ENCODE measurements around the gene RASGRP4. TPM values are rescaled to one million over a fixed set of nuclear protein-coding genes. Genes with fewer than 3 reads are reported as not detected.

Gene RASGRP4
- total RNA-seq, 2 donors from 2014 or later: 0.84 to 0.90 TPM

DNA sequence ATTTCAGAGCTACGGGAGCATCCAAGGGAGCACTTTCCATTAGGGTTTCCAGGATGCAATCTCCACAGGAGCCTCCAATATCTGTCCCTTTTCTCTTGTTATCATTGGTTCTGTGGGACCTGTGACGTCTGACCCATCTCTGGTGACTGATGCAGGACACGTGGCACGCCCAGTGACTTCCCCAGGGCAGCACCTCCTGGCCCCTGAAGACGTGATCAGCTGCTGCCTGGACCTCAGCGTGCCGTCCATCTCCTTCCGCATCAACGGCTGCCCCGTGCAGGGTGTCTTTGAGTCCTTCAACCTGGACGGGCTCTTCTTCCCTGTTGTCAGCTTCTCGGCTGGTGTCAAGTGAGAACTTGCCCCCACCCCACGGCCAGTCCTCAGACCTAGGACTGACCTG, 33.0 kb upstream of the RASGRP4 start:
- Histone ChIP-seq H3K4me3 (no peak overlapping the region), H3K9ac (ENCODE audit: low read depth in 2 of 2, low read length in 2 of 2) (no peak overlapping the region), H3K27me3 (no peaks in the 10 kb centered on the region), H3K27ac (no peak overlapping the region), H3K9me3 (no peaks in the 10 kb centered on the region), H3K36me3 (no peaks in the 10 kb centered on the region), H3K4me1 (no peaks in the 10 kb centered on the region)
- DNase-seq: no peak
- no peak for TF ChIP-seq CTCF (IDR thresholded peaks at IDR 0.05)
- intact Hi-C loops (cut with DNase I): no loop called here

- Histone ChIP-seq H3K4me3 (no peak overlapping the region), H3K36me3 (no peaks in the 10 kb centered on the region), H3K9ac (ENCODE audit: low read depth in 2 of 2, low read length in 2 of 2) (no peak overlapping the region), H3K27ac (no peak overlapping the region), H3K27me3 (no peaks in the 10 kb centered on the region), H3K4me1 (no peaks in the 10 kb centered on the region), H3K9me3 (no peaks in the 10 kb centered on the region)
- DNase-seq: no peak
- TF ChIP-seq CTCF (IDR thresholded peaks at IDR 0.05): no peak
- intact Hi-C loops (cut with DNase I): no loop called here
Measured at GRCh38 chr19:38457690-38458405, 31.8 kb upstream of the RASGRP4 start.

GRCh38 chr19:38457202-38457601, 31.2 kb upstream of the RASGRP4 start:
- Histone ChIP-seq H3K4me3 (no peak overlapping the region), H3K4me1 (no peaks in the 10 kb centered on the region), H3K9ac (ENCODE audit: low read depth in 2 of 2, low read length in 2 of 2) (no peak overlapping the region), H3K27ac (no peak overlapping the region), H3K27me3 (no peaks in the 10 kb centered on the region), H3K36me3 (no peaks in the 10 kb centered on the region), H3K9me3 (no peaks in the 10 kb centered on the region)
- TF ChIP-seq CTCF (IDR thresholded peaks at IDR 0.05): no peak
- DNase-seq: no peak
- intact Hi-C loops (cut with DNase I): no loop called here

DNA sequence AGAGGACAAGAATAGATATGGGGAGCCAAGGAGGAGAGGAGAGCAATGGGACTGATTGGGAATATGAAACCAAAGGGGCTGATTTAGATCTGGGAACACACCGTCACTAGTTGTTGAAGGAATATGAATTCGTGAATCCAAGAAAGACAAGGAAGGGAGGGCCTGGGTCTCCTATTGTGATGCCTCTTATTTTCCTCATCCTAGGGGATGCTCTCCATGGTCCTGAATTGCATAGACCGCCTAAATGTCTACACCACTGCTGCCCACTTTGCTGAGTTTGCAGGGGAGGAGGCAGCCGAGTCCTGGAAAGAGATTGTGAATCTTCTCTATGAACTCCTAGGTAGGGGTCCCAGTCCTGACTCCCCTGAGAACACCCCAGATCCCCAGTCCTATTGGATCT, 29.0 kb upstream of the RASGRP4 start:
- Histone ChIP-seq H3K4me1 (no peaks in the 10 kb centered on the region), H3K4me3 (no peak overlapping the region), H3K9ac (ENCODE audit: low read depth in 2 of 2, low read length in 2 of 2) (no peak overlapping the region), H3K27me3 (no peaks in the 10 kb centered on the region), H3K36me3 (no peaks in the 10 kb centered on the region), H3K27ac (no peak overlapping the region), H3K9me3 (no peaks in the 10 kb centered on the region)
- DNase-seq: no peak
- intact Hi-C loops (cut with DNase I): no loop called here
- no peak for TF ChIP-seq CTCF (IDR thresholded peaks at IDR 0.05)

- Histone ChIP-seq H3K9ac (ENCODE audit: low read depth in 2 of 2, low read length in 2 of 2) (no peak overlapping the region), H3K27me3 (no peaks in the 10 kb centered on the region), H3K9me3 (no peaks in the 10 kb centered on the region), H3K36me3 (no peaks in the 10 kb centered on the region), H3K4me1 (no peaks in the 10 kb centered on the region), H3K27ac (no peak overlapping the region), H3K4me3 (no peak overlapping the region)
- DNase-seq: no peak
- TF ChIP-seq CTCF (IDR thresholded peaks at IDR 0.05): no peak
- intact Hi-C loops (cut with DNase I): no loop called here
Measured at GRCh38 chr19:38453596-38453995, 27.6 kb upstream of the RASGRP4 start.

Data from colonic mucosa (tissue), 4 donors.